Measurements from ENCODE around the gene CSF2. TPM values are rescaled to one million over a fixed set of nuclear protein-coding genes. Genes with fewer than 3 reads are reported as not detected.

The CSF2 gene
- total RNA-seq, 1 experiment from 2014 or later = 0.30 TPM

DNA sequence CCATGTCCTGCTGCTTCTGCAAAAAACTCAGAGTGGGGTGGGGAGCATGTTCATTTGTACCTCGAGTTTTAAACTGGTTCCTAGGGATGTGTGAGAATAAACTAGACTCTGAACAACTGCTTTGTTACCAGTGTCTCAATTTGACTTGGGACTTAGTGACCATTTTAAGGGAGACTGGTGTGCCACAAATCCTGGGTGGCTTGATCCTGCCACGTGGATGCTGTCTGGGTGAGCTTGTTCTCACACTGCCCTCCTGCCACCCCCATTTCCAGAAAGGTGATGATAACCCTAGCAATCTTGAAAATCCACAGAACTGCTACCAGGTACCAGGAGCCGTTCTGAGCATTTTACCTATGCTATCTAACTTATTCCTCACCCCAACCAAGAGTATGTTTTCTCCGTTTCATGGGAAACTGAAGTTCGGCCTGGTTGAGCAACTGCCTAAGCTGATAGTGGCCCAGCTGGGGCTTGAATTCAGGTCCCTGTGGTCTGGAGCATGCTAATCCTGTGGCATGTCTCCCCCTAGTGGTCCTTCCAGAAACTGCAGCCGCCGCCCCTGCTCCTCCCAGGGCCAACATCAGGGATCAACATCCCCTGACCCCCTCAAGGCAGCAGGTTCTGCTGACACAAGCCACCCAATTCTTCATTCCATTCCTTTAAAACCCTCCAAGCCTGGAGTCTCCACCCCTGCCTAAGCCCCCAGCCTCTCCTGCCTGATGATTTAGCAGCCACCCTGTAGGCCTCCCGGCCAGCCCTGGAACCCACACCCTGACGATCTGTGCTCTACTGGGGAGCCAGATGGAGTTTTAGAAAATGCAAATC, 10.3 kb upstream of the CSF2 start:
- H3K9me2 ChIP-seq (ENCODE audit: insufficient read depth) = no peaks in the 10 kb centered on the region
- H3K4me3 ChIP-seq (replicated peaks in 1 of 2; ENCODE audit: low read depth in 1 of 2, low read length in 2 of 2) = no peak overlapping the region
- ChIA-PET RAD21 (ENCODE audit: low non-redundant PET in 1 of 2, low total read pairs in 2 of 2, uncharacterized antibody in 2 of 2, unreplicated experiment in 2 of 2) (interaction anchor here (0.5 to 1.3 kb wide), 6 partner anchors 26 to 640 kb away, joined by 3 to 6 read pairs (median 4); no protein-coding TSS in a partner anchor), POLR2A (interaction anchor here (0.6 to 0.9 kb wide), 2 partner anchors 253 to 633 kb away, joined by 3 read pairs; no protein-coding TSS in a partner anchor), CTCF (interaction anchor here (0.5 to 3.5 kb wide), 14 partner anchors 8 to 640 kb away, joined by 3 to 35 read pairs (median 4); partner anchors contain the start of genes CSF2 and SLC22A5)
- H2AFZ ChIP-seq (ENCODE audit: low read depth, low read length, poor library complexity, severe bottlenecking) = peak overlapping the region; percentile 79
- BruUV-seq (replicated peaks) = no TSS peak
- peaks cover 0 to 4% of the 10 kb centered on the region in 2 experiments; a peak in 1 of 4 replicates for H3K4me1 ChIP-seq (ENCODE audit: control insufficient read depth in 1 of 2, insufficient read depth in 2 of 2, low read length in 2 of 2)
- DNase-seq (ENCODE audit: low read depth, low spot score) (peak; percentile 50), ATAC-seq (peak; percentile 71)
- H3K9me3 ChIP-seq (ENCODE audit: control insufficient read depth in 1 of 2, insufficient read depth in 1 of 2, low read depth in 1 of 2, low read length in 2 of 2) = no peaks in the 10 kb centered on the region
- no peak overlapping the region for H3K4me2 ChIP-seq (ENCODE audit: low read length)
- no peaks in the 10 kb centered on the region for H3K27me3 ChIP-seq (ENCODE audit: insufficient read depth, low read length)
- H3K79me2 ChIP-seq (ENCODE audit: insufficient read depth, low read length) = no peaks in the 10 kb centered on the region
- no peak overlapping the region for H3K9ac ChIP-seq (ENCODE audit: low read length)
- intact Hi-C loops (cut with micrococcal nuclease) = loop anchor here (1.0 to 10.0 kb wide), 2 partner anchors 212 to 474 kb away; no protein-coding TSS in a partner anchor
- H4K20me1 ChIP-seq (ENCODE audit: insufficient read depth) = no peaks in the 10 kb centered on the region
- H3K27ac ChIP-seq (ENCODE audit: low read depth, low read length) = no peak overlapping the region
- no peaks in the 10 kb centered on the region for H3K36me3 ChIP-seq (ENCODE audit: control insufficient read depth in 1 of 2, insufficient read depth in 2 of 2, low read length in 2 of 2)
- TF ChIP-seq SP1 (IDR thresholded peaks at IDR 0.05; ENCODE audit: low read depth) (no peak), TCF7L2 (IDR thresholded peaks at IDR 0.05; ENCODE audit: borderline replicate concordance, extremely low read depth, insufficient read depth, insufficient read length) (no peak), POLR2A (IDR thresholded peaks at IDR 0.05; ENCODE audit: borderline replicate concordance, extremely low read depth, insufficient read depth, insufficient read length) (no peak), EGR1 (IDR thresholded peaks at IDR 0.05; ENCODE audit: low read depth) (no peak), YY1 (IDR thresholded peaks at IDR 0.05; ENCODE audit: extremely low read depth, insufficient replicate concordance, low read depth, low read length) (peak; percentile 17), ZNF274 (IDR thresholded peaks at IDR 0.05; ENCODE audit: low read depth, low read length) (no peak), JUND (IDR thresholded peaks at IDR 0.05) (no peak), POLR2AphosphoS5 (IDR thresholded peaks at IDR 0.05; ENCODE audit: low read depth, low read length) (no peak), SRF (IDR thresholded peaks at IDR 0.05; ENCODE audit: low read depth) (no peak), MAX (IDR thresholded peaks at IDR 0.05) (no peak), ELF1 (IDR thresholded peaks at IDR 0.05; ENCODE audit: borderline replicate concordance, low read depth) (no peak), EZH2phosphoT487 (IDR thresholded peaks at IDR 0.05; ENCODE audit: borderline replicate concordance) (no peak), RAD21 (IDR thresholded peaks at IDR 0.05; ENCODE audit: low read depth) (peak; percentile 95), CEBPB (IDR thresholded peaks at IDR 0.05; ENCODE audit: low read depth) (no peak), SIN3A (IDR thresholded peaks at IDR 0.05; ENCODE audit: low read depth) (no peak), FOSL1 (IDR thresholded peaks at IDR 0.05; ENCODE audit: low read depth) (no peak), EZH2 (IDR thresholded peaks at IDR 0.05) (no peak), ZFX (IDR thresholded peaks at IDR 0.05) (no peak), CBX3 (IDR thresholded peaks at IDR 0.05; ENCODE audit: low read depth) (no peak), ATF3 (IDR thresholded peaks at IDR 0.05) (no peak)
- TF ChIP-seq, protein P1, sequence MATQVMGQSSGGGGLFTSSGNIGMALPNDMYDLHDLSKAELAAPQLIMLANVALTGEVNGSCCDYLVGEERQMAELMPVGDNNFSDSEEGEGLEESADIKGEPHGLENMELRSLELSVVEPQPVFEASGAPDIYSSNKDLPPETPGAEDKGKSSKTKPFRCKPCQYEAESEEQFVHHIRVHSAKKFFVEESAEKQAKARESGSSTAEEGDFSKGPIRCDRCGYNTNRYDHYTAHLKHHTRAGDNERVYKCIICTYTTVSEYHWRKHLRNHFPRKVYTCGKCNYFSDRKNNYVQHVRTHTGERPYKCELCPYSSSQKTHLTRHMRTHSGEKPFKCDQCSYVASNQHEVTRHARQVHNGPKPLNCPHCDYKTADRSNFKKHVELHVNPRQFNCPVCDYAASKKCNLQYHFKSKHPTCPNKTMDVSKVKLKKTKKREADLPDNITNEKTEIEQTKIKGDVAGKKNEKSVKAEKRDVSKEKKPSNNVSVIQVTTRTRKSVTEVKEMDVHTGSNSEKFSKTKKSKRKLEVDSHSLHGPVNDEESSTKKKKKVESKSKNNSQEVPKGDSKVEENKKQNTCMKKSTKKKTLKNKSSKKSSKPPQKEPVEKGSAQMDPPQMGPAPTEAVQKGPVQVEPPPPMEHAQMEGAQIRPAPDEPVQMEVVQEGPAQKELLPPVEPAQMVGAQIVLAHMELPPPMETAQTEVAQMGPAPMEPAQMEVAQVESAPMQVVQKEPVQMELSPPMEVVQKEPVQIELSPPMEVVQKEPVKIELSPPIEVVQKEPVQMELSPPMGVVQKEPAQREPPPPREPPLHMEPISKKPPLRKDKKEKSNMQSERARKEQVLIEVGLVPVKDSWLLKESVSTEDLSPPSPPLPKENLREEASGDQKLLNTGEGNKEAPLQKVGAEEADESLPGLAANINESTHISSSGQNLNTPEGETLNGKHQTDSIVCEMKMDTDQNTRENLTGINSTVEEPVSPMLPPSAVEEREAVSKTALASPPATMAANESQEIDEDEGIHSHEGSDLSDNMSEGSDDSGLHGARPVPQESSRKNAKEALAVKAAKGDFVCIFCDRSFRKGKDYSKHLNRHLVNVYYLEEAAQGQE (IDR thresholded peaks at IDR 0.05; ENCODE audit: low read depth) = no peak
- TF ChIP-seq, protein P2, sequence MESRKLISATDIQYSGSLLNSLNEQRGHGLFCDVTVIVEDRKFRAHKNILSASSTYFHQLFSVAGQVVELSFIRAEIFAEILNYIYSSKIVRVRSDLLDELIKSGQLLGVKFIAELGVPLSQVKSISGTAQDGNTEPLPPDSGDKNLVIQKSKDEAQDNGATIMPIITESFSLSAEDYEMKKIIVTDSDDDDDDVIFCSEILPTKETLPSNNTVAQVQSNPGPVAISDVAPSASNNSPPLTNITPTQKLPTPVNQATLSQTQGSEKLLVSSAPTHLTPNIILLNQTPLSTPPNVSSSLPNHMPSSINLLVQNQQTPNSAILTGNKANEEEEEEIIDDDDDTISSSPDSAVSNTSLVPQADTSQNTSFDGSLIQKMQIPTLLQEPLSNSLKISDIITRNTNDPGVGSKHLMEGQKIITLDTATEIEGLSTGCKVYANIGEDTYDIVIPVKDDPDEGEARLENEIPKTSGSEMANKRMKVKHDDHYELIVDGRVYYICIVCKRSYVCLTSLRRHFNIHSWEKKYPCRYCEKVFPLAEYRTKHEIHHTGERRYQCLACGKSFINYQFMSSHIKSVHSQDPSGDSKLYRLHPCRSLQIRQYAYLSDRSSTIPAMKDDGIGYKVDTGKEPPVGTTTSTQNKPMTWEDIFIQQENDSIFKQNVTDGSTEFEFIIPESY (IDR thresholded peaks at IDR 0.05; ENCODE audit: extremely low read depth, insufficient replicate concordance, low read length) = no peak

Measured in HCT116 (cell line).